Measurements from ENCODE around the gene TCF19.

- no peak for TF ChIP-seq POLR2AphosphoS5 (IDR thresholded peaks at IDR 0.05)
- TF ChIP-seq CTCF (IDR thresholded peaks at IDR 0.05) = no peak
- TF ChIP-seq POLR2A (IDR thresholded peaks at IDR 0.05) = no peak
- no peak for TF ChIP-seq EP300 (IDR thresholded peaks at IDR 0.05)
Measured at GRCh38 chr6:31210123-31210522, 51.7 kb downstream of the TCF19 start.
